ENCODE results near the gene DDX6. TPM values are rescaled to one million over a fixed set of nuclear protein-coding genes. Genes with fewer than 3 reads are reported as not detected.

Gene DDX6
- total and polyA plus RNA-seq, 7 donors: 18.8 to 90.9 (median 77.6) TPM

DNA sequence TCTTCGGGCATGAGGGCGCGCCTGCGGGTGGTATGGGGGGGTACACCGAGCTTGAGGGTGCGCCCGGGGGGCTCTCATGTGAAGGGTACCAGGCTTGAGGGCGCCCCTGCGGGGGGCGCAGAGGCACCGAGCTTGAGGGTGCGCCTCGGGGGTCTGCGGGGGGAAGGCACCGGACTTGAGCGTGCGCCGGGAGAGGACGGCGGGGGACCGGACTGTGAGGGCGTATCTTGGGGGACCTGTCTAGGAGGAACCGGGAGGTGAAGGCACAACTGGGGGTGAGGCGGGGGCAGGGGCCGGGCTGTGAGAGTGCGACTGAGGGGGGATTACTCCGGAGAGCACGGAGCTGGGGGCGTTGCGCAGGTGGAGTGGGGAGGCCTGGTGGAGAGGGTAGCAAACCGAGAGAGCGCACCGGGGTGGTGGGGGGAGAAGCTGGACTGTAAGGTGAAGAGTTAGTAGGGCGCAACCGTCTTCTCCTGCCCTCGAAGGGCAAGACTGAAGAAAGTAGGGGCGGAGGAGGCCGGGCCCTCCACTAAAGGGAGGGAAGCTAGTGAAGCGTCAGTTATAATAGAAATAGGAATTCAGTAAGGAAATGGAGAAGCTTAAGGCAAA is 1.1 kb upstream of the DDX6 start:
- Histone ChIP-seq H3K9me3 (no peaks in the 10 kb centered on the region), H3K36me3 (ENCODE audit: insufficient read depth in 1 of 2, low read depth in 1 of 2) (no peaks in the 10 kb centered on the region), H3K4me3 (peak overlapping the region; percentile 89), H3K4me1 (peaks cover 16% of the 10 kb centered on the region), H3K27ac (peak overlapping the region; percentile 97), H3K27me3 (ENCODE audit: insufficient read depth in 3 of 3, low read length in 2 of 3) (no peaks in the 10 kb centered on the region)
- peak in 2 of 4 donors; percentile 1 to 3 for ATAC-seq
- WGBS, 3 donors: 13 to 32% (median 18%) methylated on average over 31 to 39 of the region's 39 CpGs
- peak in 1 of 2 donors; percentile 16 for DNase-seq
- TF ChIP-seq, protein P1, sequence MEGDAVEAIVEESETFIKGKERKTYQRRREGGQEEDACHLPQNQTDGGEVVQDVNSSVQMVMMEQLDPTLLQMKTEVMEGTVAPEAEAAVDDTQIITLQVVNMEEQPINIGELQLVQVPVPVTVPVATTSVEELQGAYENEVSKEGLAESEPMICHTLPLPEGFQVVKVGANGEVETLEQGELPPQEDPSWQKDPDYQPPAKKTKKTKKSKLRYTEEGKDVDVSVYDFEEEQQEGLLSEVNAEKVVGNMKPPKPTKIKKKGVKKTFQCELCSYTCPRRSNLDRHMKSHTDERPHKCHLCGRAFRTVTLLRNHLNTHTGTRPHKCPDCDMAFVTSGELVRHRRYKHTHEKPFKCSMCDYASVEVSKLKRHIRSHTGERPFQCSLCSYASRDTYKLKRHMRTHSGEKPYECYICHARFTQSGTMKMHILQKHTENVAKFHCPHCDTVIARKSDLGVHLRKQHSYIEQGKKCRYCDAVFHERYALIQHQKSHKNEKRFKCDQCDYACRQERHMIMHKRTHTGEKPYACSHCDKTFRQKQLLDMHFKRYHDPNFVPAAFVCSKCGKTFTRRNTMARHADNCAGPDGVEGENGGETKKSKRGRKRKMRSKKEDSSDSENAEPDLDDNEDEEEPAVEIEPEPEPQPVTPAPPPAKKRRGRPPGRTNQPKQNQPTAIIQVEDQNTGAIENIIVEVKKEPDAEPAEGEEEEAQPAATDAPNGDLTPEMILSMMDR (IDR thresholded peaks at IDR 0.05): no peak
- intact Hi-C loops (cut with DNase I): loop anchor here (5.0 to 10.0 kb wide), 3 partner anchors 73 to 135 kb away; partner anchors contain the start of gene BCL9L (in 1 of the 2)

DNA sequence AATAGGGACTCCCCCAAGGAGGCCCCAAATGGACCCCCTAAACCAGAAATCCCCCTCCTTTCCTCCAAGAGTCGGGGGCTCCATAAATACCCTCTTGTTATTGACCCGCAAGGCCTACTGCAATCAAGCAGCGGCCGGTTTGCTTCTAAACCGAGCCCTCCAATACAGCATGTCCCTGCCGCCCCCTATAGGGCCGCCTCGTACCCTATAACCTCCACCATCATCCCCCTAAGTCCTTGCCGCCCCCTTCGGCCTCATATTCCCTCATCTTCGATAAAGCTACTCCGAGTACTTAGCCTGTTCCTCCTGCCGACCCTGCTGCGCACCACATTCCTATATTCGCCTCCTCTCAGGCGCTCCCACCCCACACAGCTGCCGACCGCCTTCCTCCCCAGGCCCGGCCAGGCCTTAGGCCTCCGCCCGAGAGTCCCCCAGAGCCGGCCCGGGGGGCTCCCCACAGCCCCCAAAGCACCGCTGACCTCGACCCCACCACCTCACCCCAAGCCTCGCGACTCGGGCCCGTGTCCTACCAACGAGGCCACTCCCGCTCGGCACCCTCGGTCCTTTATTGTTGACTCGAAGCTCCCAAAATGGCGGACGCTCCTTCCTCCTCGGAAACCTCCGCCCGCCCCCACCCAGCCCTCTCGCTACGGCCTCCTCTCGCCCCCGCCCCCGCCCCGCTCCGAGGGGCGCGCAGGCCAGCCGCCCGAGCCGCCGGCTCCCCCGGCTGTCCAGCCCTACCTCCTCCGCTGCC is 430 bp downstream of the DDX6 start:
- peak; percentile 50 to 72 for DNase-seq
- intact Hi-C loops (cut with DNase I): loop anchor here (5.0 to 10.0 kb wide), 3 partner anchors 74 to 137 kb away; partner anchors contain the start of gene BCL9L (in 1 of the 2)
- peaks cover 31% of the 10 kb centered on the region for H3K4me1 ChIP-seq
- peaks cover 0 to 5% of the 10 kb centered on the region in 2 donors for H3K36me3 ChIP-seq (ENCODE audit: insufficient read depth in 1 of 2, low read depth in 1 of 2)
- peak; percentile 48 to 65 (median 57) for ATAC-seq
- H3K4me3 ChIP-seq: peak overlapping the region; percentile 89
- TF ChIP-seq, protein P1 (IDR thresholded peaks at IDR 0.05): peak; percentile 43
- H3K9me3 ChIP-seq: no peaks in the 10 kb centered on the region
- peak overlapping the region; percentile 97 for H3K27ac ChIP-seq
- H3K27me3 ChIP-seq (ENCODE audit: insufficient read depth in 3 of 3, low read length in 2 of 3): no peaks in the 10 kb centered on the region
- WGBS, 3 donors: 0 to 1% (median 1%) methylated on average over 44 to 54 of the region's 54 CpGs

- intact Hi-C loops (cut with DNase I): loop anchor here (5.0 to 10.0 kb wide), 3 partner anchors 75 to 138 kb away; partner anchors contain the start of gene BCL9L (in 1 of the 2)
- DNase-seq (no peak), ATAC-seq (no peak)
- Histone ChIP-seq H3K4me3 (peak overlapping the region; percentile 89), H3K36me3 (ENCODE audit: insufficient read depth in 1 of 2, low read depth in 1 of 2) (peaks cover 0 to 13% of the 10 kb centered on the region in 2 donors), H3K27ac (peak overlapping the region; percentile 97), H3K27me3 (ENCODE audit: insufficient read depth in 3 of 3, low read length in 2 of 3) (no peaks in the 10 kb centered on the region), H3K9me3 (no peaks in the 10 kb centered on the region), H3K4me1 (peaks cover 39% of the 10 kb centered on the region)
- WGBS, 3 donors: 1 to 3% (median 1%) methylated on average over 18 of the region's 18 CpGs
- TF ChIP-seq, protein P1 (IDR thresholded peaks at IDR 0.05): no peak
Measured at GRCh38 chr11:118789501-118790356, 1.2 kb downstream of the DDX6 start.

- DNase-seq: no peak
- 50 to 57% (median 50%) methylated on average over 2 of the region's 2 CpGs for WGBS, 3 donors
- peaks cover 0 to 43% of the 10 kb centered on the region in 2 donors for H3K36me3 ChIP-seq (ENCODE audit: insufficient read depth in 1 of 2, low read depth in 1 of 2)
- no peaks in the 10 kb centered on the region for H3K9me3 ChIP-seq
- H3K4me1 ChIP-seq: peaks cover 67% of the 10 kb centered on the region
- intact Hi-C loops (cut with DNase I): no loop called here
- H3K27me3 ChIP-seq (ENCODE audit: insufficient read depth in 3 of 3, low read length in 2 of 3): no peaks in the 10 kb centered on the region
- peak overlapping the region; percentile 43 for H3K27ac ChIP-seq
- H3K4me3 ChIP-seq: peak overlapping the region; percentile 15
- TF ChIP-seq, protein P1 (IDR thresholded peaks at IDR 0.05): no peak
- ATAC-seq: no peak
Measured at GRCh38 chr11:118786657-118787056, 4.3 kb downstream of the DDX6 start.
